Activated naive CD8-positive, alpha-beta T cell treated with anti-CD3 and anti-CD28 coated beads, Interleukin-2, amount 10 ng/mL, durations not matched to agents 7 days and 5 days (primary cell): ENCODE data around the gene RAG2. TPM values are rescaled to one million over a fixed set of nuclear protein-coding genes. Genes with fewer than 3 reads are reported as not detected.

Experiments used
- ATAC-seq: fragments of 150-1000 bp; cut with Tn5 transposase; one replicate; pipeline ENCODE4 v1.10.0; 2021; ENCODE audit warnings: low read depth, moderate library complexity
- POLR2A ChIA-PET: fragments of 350-600 bp; sonication (Branson Sonifier 250); formaldehyde crosslinking; loops from one replicate; lab custom pipeline; 2021; ENCODE audit warnings: antibody characterized with exemption; lab: Charles Lee
- DNase-seq: peaks from one replicate; pipeline ENCODE4 v3.0.0; 2021
- H3K27ac Mint-ChIP-seq: one replicate; pipeline ENCODE4 v1.8.0; 2022; ENCODE audit warnings: mild to moderate bottlenecking, mixed read lengths
- H3K27me3 Mint-ChIP-seq: one replicate; pipeline ENCODE4 v1.8.0; 2022; ENCODE audit warnings: mild to moderate bottlenecking, moderate library complexity, mixed read lengths
- H3K36me3 Mint-ChIP-seq: one replicate; pipeline ENCODE4 v1.8.0; 2021; ENCODE audit warnings: mild to moderate bottlenecking, mixed read lengths
- H3K4me1 Mint-ChIP-seq: one replicate; pipeline ENCODE4 v1.8.0; 2021; ENCODE audit warnings: mixed read lengths
- H3K4me3 Mint-ChIP-seq: one replicate; pipeline ENCODE4 v1.8.0; 2022; ENCODE audit warnings: mild to moderate bottlenecking, moderate library complexity, mixed read lengths
- H3K9me3 Mint-ChIP-seq: one replicate; pipeline ENCODE4 v1.8.0; 2021; ENCODE audit warnings: mixed read lengths
- total RNA-seq, 2 experiments: library from RNA; stranded (reverse); gene quantifications; one replicate each; pipeline ENCODE4 v1.2.3, GENCODE V29; 2021

Gene RAG2
- total RNA-seq: not detected

DNA sequence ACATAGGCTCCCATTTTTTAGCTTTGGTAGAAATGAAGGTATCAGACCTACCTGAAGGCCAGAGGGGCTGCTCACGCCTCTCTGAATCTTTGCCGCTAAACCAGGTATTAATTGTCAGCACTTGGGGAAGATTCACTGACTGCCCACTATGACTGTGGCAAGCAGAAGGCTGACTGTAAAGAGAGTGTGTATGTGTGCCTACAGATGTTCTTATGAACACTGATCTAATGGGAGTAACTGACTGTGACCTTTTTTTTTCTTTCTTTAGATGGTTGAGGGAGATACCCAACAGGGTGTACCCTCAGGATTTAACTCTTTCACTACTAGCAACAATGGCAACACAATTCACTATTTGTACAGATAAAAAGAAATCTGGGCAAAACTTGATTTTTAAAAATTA, at the start of gene RAG2:
TSS of gene RAG2 (minus strand) at position 186 of the 400 bp plus-strand sequence. CDS start 4,068 bp downstream, outside the sequence.
- Mint-ChIP-seq H3K27me3 (peaks cover 30% of the 10 kb centered on the region), H3K27ac (no peak within 1 kb of the TSS), H3K36me3 (no peaks in the 10 kb centered on the region), H3K9me3 (no peaks in the 10 kb centered on the region), H3K4me1 (peaks cover 6% of the 10 kb centered on the region), H3K4me3 (no peak within 1 kb of the TSS)
- ATAC-seq (no peak), DNase-seq (no peak)
- POLR2A ChIA-PET: no interaction called here

DNA sequence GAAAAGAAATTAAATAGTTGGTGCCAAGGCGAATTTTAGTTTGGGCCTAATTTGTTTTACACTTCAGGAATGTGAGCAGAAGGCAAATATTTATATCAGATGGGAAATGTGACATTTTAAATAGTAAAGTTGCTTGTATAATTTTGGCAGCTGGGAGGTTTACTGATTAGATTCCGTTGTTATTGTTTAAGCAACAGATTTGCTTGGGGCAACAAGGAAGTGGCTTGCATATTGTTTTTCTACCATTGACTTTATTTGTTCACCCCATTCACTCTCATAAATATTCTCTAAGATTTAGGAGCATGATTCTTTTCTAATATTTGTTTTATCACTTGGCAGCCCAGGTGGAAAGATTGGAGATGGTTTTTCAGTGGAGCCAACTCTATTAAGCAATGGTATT, 40.5 kb upstream of the RAG2 start:
- no peak overlapping the region for H3K4me3 Mint-ChIP-seq
- peaks cover 14% of the 10 kb centered on the region for H3K27me3 Mint-ChIP-seq
- H3K4me1 Mint-ChIP-seq: no peaks in the 10 kb centered on the region
- ATAC-seq: no peak
- no peaks in the 10 kb centered on the region for H3K36me3 Mint-ChIP-seq
- H3K9me3 Mint-ChIP-seq: peaks cover 3% of the 10 kb centered on the region
- POLR2A ChIA-PET: no interaction called here
- no peak overlapping the region for H3K27ac Mint-ChIP-seq
- no peak for DNase-seq

GRCh38 chr11:36635066-36635862, 37.2 kb upstream of the RAG2 start:
- Mint-ChIP-seq H3K9me3 (no peaks in the 10 kb centered on the region), H3K4me3 (no peak overlapping the region), H3K27ac (no peak overlapping the region), H3K36me3 (no peaks in the 10 kb centered on the region), H3K4me1 (no peaks in the 10 kb centered on the region), H3K27me3 (peaks cover 11% of the 10 kb centered on the region)
- no peak for ATAC-seq
- POLR2A ChIA-PET: no interaction called here
- DNase-seq: no peak

GRCh38 chr11:36631774-36632173, 33.7 kb upstream of the RAG2 start:
- no peak overlapping the region for H3K27ac Mint-ChIP-seq
- no peaks in the 10 kb centered on the region for H3K9me3 Mint-ChIP-seq
- no peak for DNase-seq
- H3K4me3 Mint-ChIP-seq: no peak overlapping the region
- H3K36me3 Mint-ChIP-seq: no peaks in the 10 kb centered on the region
- POLR2A ChIA-PET: no interaction called here
- peaks cover 13% of the 10 kb centered on the region for H3K27me3 Mint-ChIP-seq
- no peaks in the 10 kb centered on the region for H3K4me1 Mint-ChIP-seq
- no peak for ATAC-seq

DNA sequence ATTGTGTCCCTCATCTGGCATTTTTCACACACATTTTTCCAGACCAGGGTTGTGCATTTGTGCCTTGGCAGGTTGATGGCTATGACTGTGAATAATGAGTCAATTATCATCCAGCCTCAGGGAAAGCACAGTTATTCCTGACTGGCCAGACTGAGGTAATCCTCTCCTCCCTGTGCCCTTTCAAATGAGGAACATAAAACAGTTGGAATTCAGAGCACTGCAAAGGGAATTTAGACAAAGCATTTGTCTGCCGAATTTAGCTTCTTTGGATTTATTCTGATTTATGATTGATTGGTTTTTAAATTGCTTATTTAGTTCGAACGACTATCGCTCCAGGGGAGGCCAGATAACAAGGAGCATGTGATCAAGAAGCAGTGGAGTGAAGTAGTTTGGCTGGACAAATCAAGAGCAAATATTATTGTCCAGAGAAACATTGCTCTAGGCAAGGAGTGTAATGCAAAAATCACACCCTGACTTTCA, 30.8 kb upstream of the RAG2 start:
- H3K36me3 Mint-ChIP-seq: no peaks in the 10 kb centered on the region
- H3K4me1 Mint-ChIP-seq: no peaks in the 10 kb centered on the region
- H3K9me3 Mint-ChIP-seq: no peaks in the 10 kb centered on the region
- H3K4me3 Mint-ChIP-seq: no peak overlapping the region
- H3K27ac Mint-ChIP-seq: no peak overlapping the region
- ATAC-seq (no peak), DNase-seq (no peak)
- peaks cover 5% of the 10 kb centered on the region for H3K27me3 Mint-ChIP-seq
- POLR2A ChIA-PET: no interaction called here

- Mint-ChIP-seq H3K4me1 (no peaks in the 10 kb centered on the region), H3K4me3 (no peak overlapping the region), H3K36me3 (no peaks in the 10 kb centered on the region), H3K27ac (no peak overlapping the region), H3K9me3 (no peaks in the 10 kb centered on the region), H3K27me3 (peaks cover 3% of the 10 kb centered on the region)
- ATAC-seq: no peak
- POLR2A ChIA-PET: no interaction called here
- no peak for DNase-seq
Measured at GRCh38 chr11:36628141-36628540, 30.1 kb upstream of the RAG2 start.

DNA sequence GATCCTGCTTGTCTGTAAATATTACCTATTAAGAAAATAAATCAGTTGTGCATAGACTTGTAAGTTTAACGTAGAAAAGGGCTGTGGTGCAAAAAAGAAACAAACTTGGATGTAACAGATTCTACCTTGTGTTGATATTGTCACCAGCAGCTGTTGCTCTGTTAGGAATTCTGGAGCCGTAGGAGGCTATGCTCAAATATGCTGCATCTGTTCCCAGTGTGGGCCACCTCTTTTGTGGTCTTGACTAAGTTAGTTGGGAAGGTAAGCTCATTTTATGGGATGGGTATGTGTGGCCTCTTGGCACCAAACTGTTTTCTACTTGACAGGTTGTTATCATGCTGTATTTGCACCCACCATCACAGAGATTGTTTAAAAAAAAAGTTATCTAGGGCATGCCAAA, 29.4 kb upstream of the RAG2 start:
- DNase-seq (no peak), ATAC-seq (no peak)
- Mint-ChIP-seq H3K27me3 (peaks cover 3% of the 10 kb centered on the region), H3K27ac (no peak overlapping the region), H3K4me3 (no peak overlapping the region), H3K4me1 (no peaks in the 10 kb centered on the region), H3K9me3 (no peaks in the 10 kb centered on the region), H3K36me3 (no peaks in the 10 kb centered on the region)
- POLR2A ChIA-PET: no interaction called here

DNA sequence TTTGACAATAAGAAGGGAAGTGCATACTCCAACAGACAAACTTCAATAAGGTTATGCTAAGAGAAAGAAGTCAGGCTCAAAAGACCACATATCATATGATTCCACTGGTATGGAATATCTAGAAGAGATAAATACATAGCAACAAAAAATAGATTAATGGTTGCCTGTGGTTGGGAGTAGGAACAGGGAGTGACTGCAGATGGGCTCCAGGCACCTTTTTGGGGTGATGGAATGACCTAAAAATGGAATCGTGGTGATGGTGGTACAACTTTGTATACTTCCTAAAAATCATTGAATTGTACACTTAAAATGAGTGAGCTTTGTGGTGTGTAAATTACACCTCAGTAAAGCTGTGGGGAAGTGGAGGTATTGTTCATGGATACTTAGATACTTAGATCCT, 29.0 kb upstream of the RAG2 start:
- Mint-ChIP-seq H3K4me1 (no peaks in the 10 kb centered on the region), H3K9me3 (no peaks in the 10 kb centered on the region), H3K4me3 (no peak overlapping the region), H3K27me3 (peaks cover 4% of the 10 kb centered on the region), H3K27ac (no peak overlapping the region), H3K36me3 (no peaks in the 10 kb centered on the region)
- DNase-seq: no peak
- ATAC-seq: no peak
- POLR2A ChIA-PET: no interaction called here

- POLR2A ChIA-PET: no interaction called here
Measured at GRCh38 chr11:36623494-36623893, 25.5 kb upstream of the RAG2 start.

DNA sequence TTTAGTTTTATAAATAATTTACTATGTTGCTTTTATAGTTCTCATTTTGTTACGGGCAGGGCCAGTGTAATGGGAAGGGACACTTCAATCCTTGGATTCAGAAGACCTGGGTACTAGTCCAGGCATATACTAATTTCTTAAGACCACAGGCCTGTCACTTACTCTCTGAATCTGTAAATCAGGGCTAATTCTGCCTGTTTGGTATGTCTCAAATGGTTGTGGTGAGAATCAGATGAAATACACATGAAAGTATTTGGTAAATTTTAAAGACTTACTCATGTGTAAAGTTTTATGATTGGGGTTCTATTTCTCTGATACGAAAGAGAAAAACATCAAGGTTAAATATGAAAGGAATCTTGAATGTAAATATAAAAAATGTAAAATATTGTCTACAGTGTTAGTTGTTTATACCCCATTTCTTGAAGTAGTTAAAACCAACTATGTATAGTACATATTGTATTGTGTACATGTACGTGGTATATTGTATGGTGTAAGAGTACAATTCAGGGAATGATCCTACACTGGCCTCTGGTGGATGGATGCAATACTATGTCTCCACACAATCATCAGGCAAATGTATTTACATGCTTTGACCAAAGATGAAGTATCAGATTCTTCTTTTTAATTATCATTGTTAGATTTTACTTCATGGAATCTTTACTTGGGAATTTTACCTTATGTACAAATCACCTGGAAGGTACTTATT, 24.5 kb upstream of the RAG2 start:
- no peaks in the 10 kb centered on the region for H3K4me1 Mint-ChIP-seq
- POLR2A ChIA-PET: no interaction called here
- no peaks in the 10 kb centered on the region for H3K36me3 Mint-ChIP-seq
- H3K9me3 Mint-ChIP-seq: no peaks in the 10 kb centered on the region
- no peak overlapping the region for H3K27ac Mint-ChIP-seq
- no peak overlapping the region for H3K4me3 Mint-ChIP-seq
- peaks cover 16% of the 10 kb centered on the region for H3K27me3 Mint-ChIP-seq
- ATAC-seq (no peak), DNase-seq (no peak)

More at GRCh38 chr11:36623494-36623893, 25.5 kb upstream of the RAG2 start:
- no peak for DNase-seq
- Mint-ChIP-seq H3K36me3 (no peaks in the 10 kb centered on the region), H3K27me3 (peaks cover 16% of the 10 kb centered on the region), H3K4me3 (no peak overlapping the region), H3K27ac (no peak overlapping the region), H3K4me1 (no peaks in the 10 kb centered on the region), H3K9me3 (no peaks in the 10 kb centered on the region)
- ATAC-seq: no peak

GRCh38 chr11:36620246-36620645, 22.2 kb upstream of the RAG2 start:
- Mint-ChIP-seq H3K4me1 (no peaks in the 10 kb centered on the region), H3K27ac (no peak overlapping the region), H3K36me3 (no peaks in the 10 kb centered on the region), H3K9me3 (no peaks in the 10 kb centered on the region), H3K4me3 (no peak overlapping the region), H3K27me3 (peaks cover 13% of the 10 kb centered on the region)
- DNase-seq: no peak
- POLR2A ChIA-PET: no interaction called here
- no peak for ATAC-seq

DNA sequence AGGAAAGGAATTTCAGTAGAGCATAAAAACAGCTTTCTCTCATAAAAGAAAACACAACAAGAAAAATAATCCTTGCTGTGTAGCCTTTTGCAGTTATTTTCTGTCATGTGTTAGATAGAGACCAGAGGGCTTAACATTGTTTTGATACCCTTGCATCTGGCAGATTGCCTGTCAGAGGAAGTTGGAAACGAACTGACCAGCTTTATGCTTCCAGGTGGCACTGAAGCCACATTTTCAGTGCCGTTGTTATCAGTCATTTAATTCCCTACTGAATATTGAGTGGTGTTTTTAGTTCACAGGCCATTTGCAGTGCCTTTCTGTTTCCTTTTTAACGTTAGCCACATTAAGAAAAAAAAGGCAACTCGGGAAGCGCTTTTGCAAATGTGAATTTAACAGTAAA, 21.5 kb upstream of the RAG2 start:
- no peaks in the 10 kb centered on the region for H3K36me3 Mint-ChIP-seq
- POLR2A ChIA-PET: no interaction called here

GRCh38 chr11:36618363-36619047, 20.5 kb upstream of the RAG2 start:
- H3K27me3 Mint-ChIP-seq: peaks cover 13% of the 10 kb centered on the region
- no peak for ATAC-seq
- no peaks in the 10 kb centered on the region for H3K9me3 Mint-ChIP-seq
- no peak overlapping the region for H3K27ac Mint-ChIP-seq
- POLR2A ChIA-PET: no interaction called here
- no peaks in the 10 kb centered on the region for H3K4me1 Mint-ChIP-seq
- no peaks in the 10 kb centered on the region for H3K36me3 Mint-ChIP-seq
- DNase-seq: no peak
- H3K4me3 Mint-ChIP-seq: no peak overlapping the region

More for the DNA sequence above, 21.5 kb upstream of the RAG2 start:
- no peak overlapping the region for H3K27ac Mint-ChIP-seq
- H3K9me3 Mint-ChIP-seq: no peaks in the 10 kb centered on the region
- ATAC-seq (no peak), DNase-seq (no peak)
- no peaks in the 10 kb centered on the region for H3K4me1 Mint-ChIP-seq
- H3K27me3 Mint-ChIP-seq: peaks cover 13% of the 10 kb centered on the region
- H3K4me3 Mint-ChIP-seq: no peak overlapping the region
